ENCODE results near the gene ACOX1. TPM values are rescaled to one million over a fixed set of nuclear protein-coding genes. Genes with fewer than 3 reads are reported as not detected.

ACOX1 gene
- total RNA-seq, 2 donors from 2014 or later = 31.3 to 42.1 TPM

GRCh38 chr17:76011951-76012350, 33.0 kb upstream of the ACOX1 start:
- no peaks in the 10 kb centered on the region for H3K36me3 Mint-ChIP-seq
- no peak for ATAC-seq
- DNase-seq (ENCODE audit: low spot score in 2 of 2) = no peak
- no peaks in the 10 kb centered on the region for H3K9me3 Mint-ChIP-seq
- no peak overlapping the region for H3K27ac Mint-ChIP-seq

- Mint-ChIP-seq H3K36me3 (no peaks in the 10 kb centered on the region), H3K9me3 (no peaks in the 10 kb centered on the region), H3K27ac (peak overlapping the region in 1 of 2 donors; percentile 34)
- no peak for DNase-seq (ENCODE audit: low spot score in 2 of 2)
- no peak for ATAC-seq
These were observed 31.1 kb upstream of the ACOX1 start for GRCh38 chr17:76009969-76010661.

DNA sequence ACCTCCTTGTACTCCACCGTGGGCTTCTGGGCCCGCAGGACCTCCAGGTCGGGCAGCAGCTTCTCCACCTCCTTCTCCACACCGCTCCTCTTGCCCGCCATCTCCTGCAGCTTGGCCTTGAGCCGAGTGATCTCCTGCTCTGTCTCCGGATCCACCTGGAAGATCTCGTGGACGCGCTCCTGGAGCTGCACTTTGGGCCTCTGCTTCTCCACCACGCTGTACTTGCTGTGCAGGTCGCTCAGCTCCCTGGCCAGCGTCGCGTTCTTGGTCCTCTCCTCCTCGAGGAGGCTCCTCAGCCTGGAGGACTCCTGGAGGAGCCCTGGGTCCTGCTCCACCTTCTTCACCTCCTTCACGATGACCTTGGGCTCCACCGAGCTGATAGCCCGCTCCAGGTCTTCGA, 30.5 kb upstream of the ACOX1 start:
- no peak for DNase-seq (ENCODE audit: low spot score in 2 of 2)
- H3K9me3 Mint-ChIP-seq = no peaks in the 10 kb centered on the region

GRCh38 chr17:76008630-76009425, 29.9 kb upstream of the ACOX1 start:
- ATAC-seq = no peak
- no peaks in the 10 kb centered on the region for H3K36me3 Mint-ChIP-seq
- DNase-seq (ENCODE audit: low spot score in 2 of 2) = no peak
- peak overlapping the region in 1 of 2 donors; percentile 57 for H3K27ac Mint-ChIP-seq
- no peaks in the 10 kb centered on the region for H3K9me3 Mint-ChIP-seq

More for the DNA sequence above, 30.5 kb upstream of the ACOX1 start:
- no peaks in the 10 kb centered on the region for H3K36me3 Mint-ChIP-seq
- no peak for ATAC-seq
- H3K27ac Mint-ChIP-seq = peak overlapping the region; percentile 19 to 57

GRCh38 chr17:76008208-76008607, 29.2 kb upstream of the ACOX1 start:
- Mint-ChIP-seq H3K36me3 (no peaks in the 10 kb centered on the region), H3K9me3 (no peaks in the 10 kb centered on the region), H3K27ac (no peak overlapping the region)
- ATAC-seq = no peak
- no peak for DNase-seq (ENCODE audit: low spot score in 2 of 2)

DNA sequence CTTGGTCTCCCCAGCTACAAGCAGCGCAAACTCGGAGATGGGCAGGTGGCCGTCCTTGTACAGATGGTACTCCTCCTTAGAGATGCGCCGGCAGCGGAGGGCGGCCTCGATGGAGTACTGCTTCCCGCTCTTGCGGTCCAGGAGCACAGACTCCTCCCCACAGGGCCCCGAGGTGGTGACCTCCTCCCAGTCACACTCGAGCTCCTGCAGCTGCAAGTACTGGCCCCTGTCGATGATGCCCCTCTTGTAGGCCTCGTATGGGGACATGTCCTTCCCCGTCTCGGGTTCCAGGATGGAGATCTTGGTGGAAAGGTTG, 28.8 kb upstream of the ACOX1 start:
- ATAC-seq = no peak
- Mint-ChIP-seq H3K27ac (no peak overlapping the region), H3K36me3 (no peaks in the 10 kb centered on the region), H3K9me3 (no peaks in the 10 kb centered on the region)
- no peak for DNase-seq (ENCODE audit: low spot score in 2 of 2)

DNA sequence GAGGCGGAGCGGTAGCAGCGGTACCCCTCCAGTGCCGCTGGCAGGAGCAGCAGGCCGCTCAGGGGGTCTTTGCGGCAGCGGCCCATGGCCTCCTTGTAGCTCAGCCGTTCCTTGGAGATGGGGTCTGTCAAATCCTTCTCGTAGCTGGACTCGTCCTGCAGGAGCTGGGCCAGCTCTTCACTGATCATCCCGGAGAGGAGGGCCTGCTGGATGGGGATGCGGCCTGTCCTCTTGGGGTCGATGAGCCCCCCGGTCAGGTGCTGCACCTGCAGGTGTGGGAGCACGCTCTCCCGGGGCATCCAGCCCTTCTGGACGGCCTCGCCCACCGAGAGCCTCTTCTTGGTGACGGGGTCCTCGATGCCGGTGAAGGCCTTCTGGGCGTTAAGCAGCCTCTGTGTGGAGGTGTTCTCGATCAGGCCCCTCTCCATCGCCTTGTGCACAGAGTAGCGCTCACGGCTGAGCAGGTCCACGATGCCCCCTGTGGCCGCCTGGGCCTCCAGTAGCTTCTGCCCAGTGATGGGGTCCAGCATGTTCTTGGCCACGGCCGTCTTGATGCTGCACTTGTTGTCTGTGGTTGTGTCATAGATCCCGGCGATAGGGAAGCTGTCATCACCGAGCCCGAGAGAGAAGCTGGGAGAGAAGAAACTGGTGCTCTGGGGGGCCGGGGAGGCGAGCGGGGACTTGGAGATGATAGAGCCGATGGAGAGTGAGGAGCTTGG, 28.3 kb upstream of the ACOX1 start:
- Mint-ChIP-seq H3K36me3 (no peaks in the 10 kb centered on the region), H3K9me3 (no peaks in the 10 kb centered on the region), H3K27ac (no peak overlapping the region)
- no peak for ATAC-seq
- DNase-seq (ENCODE audit: low spot score in 2 of 2) = no peak

GRCh38 chr17:76005263-76006149, 26.5 kb upstream of the ACOX1 start:
- Mint-ChIP-seq H3K9me3 (no peaks in the 10 kb centered on the region), H3K36me3 (no peaks in the 10 kb centered on the region), H3K27ac (peak overlapping the region in 1 of 2 donors; percentile 9)
- peak; percentile 78 to 97 for DNase-seq (ENCODE audit: low spot score in 2 of 2)
- ATAC-seq = peak; percentile 78 to 82

DNA sequence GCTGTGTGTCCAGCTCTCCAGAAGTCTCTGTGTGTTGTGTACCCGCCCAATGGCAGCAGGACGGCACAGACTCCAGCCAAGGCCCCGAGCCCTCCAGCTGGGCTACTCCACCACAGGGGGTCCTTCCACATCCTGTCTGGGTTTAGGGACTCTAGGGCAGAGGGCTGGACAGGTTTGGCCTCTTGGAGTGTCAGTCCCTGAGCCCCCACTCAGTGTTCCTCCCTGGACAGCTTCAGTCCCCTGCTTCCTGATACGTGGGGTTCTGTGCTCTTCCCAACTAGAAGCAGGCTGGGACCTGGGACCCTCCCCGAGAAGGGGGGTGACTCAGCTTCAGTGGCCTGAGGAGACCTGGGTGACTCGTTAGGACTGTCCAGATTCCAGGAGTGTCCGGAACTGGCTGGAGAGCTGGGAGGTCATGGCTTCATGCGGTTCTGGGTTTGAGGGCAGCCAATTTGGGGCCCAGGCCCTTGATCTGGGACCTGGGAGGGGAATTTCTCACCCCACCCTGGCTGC, 25.8 kb upstream of the ACOX1 start:
- H3K27ac Mint-ChIP-seq = no peak overlapping the region
- ATAC-seq (no peak), DNase-seq (ENCODE audit: low spot score in 2 of 2) (no peak)
- no peaks in the 10 kb centered on the region for H3K9me3 Mint-ChIP-seq
- no peaks in the 10 kb centered on the region for H3K36me3 Mint-ChIP-seq

- no peak for DNase-seq (ENCODE audit: low spot score in 2 of 2)
- no peak for ATAC-seq
- peak overlapping the region; percentile 9 to 36 for H3K27ac Mint-ChIP-seq
- H3K9me3 Mint-ChIP-seq = no peaks in the 10 kb centered on the region
- H3K36me3 Mint-ChIP-seq = no peaks in the 10 kb centered on the region
These were observed 24.9 kb upstream of the ACOX1 start for GRCh38 chr17:76003915-76004314.

GRCh38 chr17:76002100-76002499, 23.1 kb upstream of the ACOX1 start:
- Mint-ChIP-seq H3K9me3 (no peaks in the 10 kb centered on the region), H3K36me3 (no peaks in the 10 kb centered on the region), H3K27ac (peak overlapping the region in 1 of 2 donors; percentile 32)
- ATAC-seq (no peak), DNase-seq (ENCODE audit: low spot score in 2 of 2) (no peak)

DNA sequence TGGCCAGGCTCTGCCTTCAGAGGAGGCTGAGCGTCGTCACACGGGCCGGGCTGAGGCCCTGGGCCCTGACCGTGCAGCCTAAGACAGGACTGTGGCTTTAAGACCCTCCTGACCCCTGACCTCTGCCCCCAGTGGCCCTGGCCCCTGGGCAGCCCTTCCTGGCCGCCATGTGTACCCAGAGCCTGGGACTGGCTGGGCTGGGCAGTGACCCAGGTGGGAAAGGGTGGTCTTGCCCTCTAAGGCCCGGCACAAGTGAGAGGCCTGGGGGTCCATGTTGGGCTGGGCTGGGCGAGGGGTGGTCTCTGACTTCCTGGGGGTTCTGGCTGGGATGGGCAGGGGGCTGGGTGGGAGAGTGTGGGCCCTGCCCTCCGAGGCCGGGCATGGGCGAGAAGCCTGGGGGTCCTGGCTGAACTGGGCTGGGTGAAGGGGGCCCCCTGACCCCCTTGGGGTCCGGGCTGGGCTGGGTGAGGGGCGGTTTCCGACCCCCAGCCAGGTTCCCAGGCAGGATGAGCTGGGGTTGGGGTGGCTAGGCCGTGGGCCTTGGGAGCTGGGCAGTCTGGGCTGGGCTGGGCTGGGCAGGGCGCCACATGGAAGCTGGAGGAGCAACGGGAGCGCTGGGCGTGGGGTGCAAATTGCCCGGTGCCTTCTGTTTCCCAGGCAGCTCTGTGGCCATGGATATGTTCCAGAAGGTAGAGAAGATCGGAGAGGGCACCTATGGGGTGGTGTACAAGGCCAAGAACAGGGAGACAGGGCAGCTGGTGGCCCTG, 22.0 kb upstream of the ACOX1 start, which contains the start of gene CDK3:
Gene CDK3 (plus strand): TSS at position 101 of the 767 bp plus-strand sequence. CDS start 571 bp downstream, at position 672.
- Mint-ChIP-seq H3K27ac (no peak within 1 kb of the TSS), H3K9me3 (no peaks in the 10 kb centered on the region), H3K36me3 (no peaks in the 10 kb centered on the region)
- DNase-seq (ENCODE audit: low spot score in 2 of 2) = no peak
- no peak for ATAC-seq

GRCh38 chr17:76000016-76000754, 21.2 kb upstream of the ACOX1 start:
- ATAC-seq = peak; percentile 21 to 82
- Mint-ChIP-seq H3K27ac (no peak overlapping the region), H3K9me3 (no peaks in the 10 kb centered on the region), H3K36me3 (no peaks in the 10 kb centered on the region)
- DNase-seq (ENCODE audit: low spot score in 2 of 2) = peak in 1 of 2 donors; percentile 87

DNA sequence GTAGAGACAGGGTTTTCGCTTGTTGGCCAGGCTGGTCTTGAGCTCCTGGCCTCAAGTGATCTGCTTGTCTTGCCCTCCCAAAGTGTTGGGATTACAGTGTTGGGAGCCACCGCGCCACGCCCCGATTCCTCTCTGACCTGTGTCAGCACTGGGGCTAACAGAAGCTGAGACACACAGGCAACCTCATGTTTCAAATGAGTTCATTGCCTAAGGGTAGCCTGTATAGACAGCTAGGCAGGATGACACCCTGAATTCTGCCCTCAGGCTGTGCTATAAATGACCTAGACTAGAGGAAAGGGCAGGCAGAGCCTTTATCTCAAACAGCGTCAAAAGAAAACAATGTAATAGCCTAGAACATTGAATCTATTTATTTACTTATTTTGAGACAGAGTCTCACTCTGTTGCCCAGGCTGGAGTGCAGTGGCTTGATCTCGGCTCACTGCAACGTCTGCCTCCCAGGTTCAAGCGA, 19.4 kb upstream of the ACOX1 start:
- H3K9me3 Mint-ChIP-seq = no peaks in the 10 kb centered on the region
- no peaks in the 10 kb centered on the region for H3K36me3 Mint-ChIP-seq
- peak overlapping the region; percentile 50 to 87 for H3K27ac Mint-ChIP-seq
- ATAC-seq (no peak), DNase-seq (ENCODE audit: low spot score in 2 of 2) (no peak)

All from activated naive CD4-positive, alpha-beta T cell treated with anti-CD3 and anti-CD28 coated beads, Interleukin-2, amount 50 U/mL, for 72 hours (primary cell).